Fibroblast of skin of abdomen (primary cell): ENCODE measurements around the gene TADA3. TPM values are rescaled to one million over a fixed set of nuclear protein-coding genes. Genes with fewer than 3 reads are reported as not detected.

ENCODE experiments used
- DNase-seq: peaks from one replicate; pipeline ENCODE4 v3.0.0-alpha.2; 2013
- polyA plus RNA-seq, 2 experiments: library from polyadenylated mRNA; unstranded; fragments of 120-200 nt; gene quantifications; one replicate each; pipeline ENCODE4 v1.2.1, GENCODE V29; 2013; ENCODE audit not compliant: insufficient read length in 2 of 2

Gene TADA3, protein sequence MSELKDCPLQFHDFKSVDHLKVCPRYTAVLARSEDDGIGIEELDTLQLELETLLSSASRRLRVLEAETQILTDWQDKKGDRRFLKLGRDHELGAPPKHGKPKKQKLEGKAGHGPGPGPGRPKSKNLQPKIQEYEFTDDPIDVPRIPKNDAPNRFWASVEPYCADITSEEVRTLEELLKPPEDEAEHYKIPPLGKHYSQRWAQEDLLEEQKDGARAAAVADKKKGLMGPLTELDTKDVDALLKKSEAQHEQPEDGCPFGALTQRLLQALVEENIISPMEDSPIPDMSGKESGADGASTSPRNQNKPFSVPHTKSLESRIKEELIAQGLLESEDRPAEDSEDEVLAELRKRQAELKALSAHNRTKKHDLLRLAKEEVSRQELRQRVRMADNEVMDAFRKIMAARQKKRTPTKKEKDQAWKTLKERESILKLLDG
- polyA plus RNA-seq (2013, experiment 1 of 2; ENCODE audit: insufficient read length), result 116 TPM
- 119 TPM for polyA plus RNA-seq (2013, experiment 2 of 2; ENCODE audit: insufficient read length)

DNA sequence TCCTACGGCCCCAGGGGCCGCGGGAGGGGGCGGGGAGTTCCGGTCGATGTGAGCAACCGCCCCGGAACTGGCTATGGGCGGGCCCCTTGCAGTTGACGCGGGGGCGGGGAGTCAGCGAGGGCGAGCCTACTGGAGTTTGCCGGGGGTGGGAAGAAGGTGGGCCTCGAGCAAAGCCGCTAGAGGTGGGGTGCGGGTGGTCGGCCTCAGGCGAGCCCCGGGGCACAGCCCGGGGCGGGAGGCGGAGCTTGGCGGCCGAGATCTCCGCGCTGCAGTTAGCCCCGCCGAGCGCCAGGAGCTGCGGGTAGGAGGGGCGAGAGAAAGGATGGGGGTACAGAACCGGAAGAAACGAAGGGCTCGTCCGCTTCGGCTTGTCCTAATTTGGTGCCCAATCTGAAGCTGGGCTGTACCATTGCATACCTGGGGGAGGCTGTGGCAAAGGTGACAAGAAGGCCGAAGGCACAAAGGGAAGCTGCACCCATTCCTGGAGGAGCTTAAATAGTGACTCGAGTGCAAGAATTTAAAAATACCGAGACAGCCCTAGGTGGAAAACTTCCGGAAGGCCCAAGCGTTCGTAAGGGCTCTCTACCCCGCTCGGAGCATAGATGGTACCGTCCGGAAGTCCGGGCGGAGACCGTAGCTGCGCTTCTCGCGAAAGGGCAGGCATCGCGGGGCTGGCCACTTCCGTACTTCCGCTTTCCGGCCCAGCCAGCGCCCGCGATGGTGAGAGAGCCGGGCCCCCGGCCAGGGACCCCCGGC lies at the start of gene TADA3, which contains the start of gene ARPC4:
TADA3 (minus strand) TSS at position 69 of the 756 bp plus-strand sequence. CDS start 1,007 bp downstream, outside the sequence.
ARPC4 (plus strand) TSS at position 678 of the 756 bp plus-strand sequence; CDS start at position 718, 40 bp downstream.
- DNase-seq, result peak; percentile 97

DNA sequence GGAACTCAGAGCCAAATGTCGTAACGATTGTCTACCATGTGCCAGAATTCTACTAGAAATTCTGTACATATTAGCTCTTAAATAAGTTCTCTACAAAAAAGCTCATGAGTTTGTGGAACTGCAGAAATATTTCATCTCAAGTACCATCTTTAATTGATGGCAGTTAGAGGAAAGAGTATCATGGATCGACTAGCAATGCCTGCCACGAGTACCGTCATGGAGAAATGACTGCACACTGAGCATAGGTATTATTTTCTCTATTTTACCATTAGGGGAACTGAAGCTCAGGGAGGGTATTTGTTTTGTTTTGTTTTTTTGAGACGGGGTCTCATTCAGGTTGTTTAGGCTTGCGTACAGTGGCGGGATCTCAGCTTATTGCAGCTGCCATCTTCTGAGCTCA lies 48.7 kb upstream of the TADA3 start:
- no peak for DNase-seq

DNA sequence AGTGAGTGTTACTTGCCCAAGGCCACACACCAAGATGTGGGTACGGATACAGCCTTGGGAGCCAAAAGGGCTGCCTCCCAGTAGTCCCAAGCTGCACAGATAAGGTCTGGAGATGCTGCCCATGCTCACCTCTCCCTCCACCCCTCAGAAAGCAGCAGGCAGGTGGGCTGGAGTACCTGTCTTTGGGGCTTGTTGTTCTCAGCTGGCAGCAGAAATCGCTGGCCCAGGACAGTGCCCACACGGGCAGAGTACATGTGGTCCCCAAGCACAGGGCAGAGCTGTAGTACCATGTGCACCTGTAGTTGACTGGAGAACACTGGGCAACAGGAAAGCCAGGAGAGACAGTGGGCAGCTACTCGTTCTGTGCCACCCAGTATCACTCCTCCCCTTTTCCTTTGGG lies 46.6 kb upstream of the TADA3 start:
- no peak for DNase-seq

DNA sequence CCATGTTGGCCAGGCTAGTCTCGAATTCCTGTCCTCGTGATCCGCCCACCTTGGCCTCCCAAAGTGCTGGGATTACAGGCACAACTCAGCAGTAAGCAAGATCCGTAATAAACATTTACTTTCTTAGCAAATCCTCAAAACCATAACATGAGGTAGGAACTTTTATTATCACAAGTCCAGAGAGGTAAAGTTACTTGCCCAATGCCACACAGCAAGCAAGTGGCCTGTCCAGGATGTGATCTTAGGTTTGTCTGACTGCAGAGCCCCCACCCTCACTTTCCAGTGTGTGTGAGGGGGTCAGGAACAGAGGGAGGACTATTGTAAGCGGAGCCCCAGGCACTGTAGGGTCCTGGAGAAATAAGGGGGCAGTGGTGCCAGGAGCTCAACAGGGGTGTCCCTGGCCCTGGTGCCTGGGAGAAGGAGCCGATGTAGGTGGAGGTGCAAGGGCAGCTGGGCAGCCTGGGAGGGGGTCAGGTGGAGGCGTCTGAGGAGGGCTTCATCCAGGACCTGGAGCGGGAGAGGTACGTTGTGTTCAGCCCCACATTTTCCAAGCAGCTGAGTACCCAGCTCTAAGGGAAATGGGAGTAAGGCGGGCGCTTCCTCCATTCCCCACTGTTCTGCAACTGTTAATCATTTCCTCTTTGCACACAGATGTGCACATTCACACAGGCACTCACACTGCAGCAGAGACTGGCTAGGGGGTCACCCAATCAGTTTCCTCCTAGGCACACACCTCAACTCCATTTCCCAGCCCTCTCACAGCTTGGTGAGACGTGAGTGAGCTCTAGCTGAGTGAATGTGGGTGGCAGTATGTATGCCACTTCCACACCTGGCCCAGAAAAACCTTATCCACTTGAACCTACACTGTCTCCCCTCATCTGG lies 45.7 kb upstream of the TADA3 start:
- no peak for DNase-seq

DNA sequence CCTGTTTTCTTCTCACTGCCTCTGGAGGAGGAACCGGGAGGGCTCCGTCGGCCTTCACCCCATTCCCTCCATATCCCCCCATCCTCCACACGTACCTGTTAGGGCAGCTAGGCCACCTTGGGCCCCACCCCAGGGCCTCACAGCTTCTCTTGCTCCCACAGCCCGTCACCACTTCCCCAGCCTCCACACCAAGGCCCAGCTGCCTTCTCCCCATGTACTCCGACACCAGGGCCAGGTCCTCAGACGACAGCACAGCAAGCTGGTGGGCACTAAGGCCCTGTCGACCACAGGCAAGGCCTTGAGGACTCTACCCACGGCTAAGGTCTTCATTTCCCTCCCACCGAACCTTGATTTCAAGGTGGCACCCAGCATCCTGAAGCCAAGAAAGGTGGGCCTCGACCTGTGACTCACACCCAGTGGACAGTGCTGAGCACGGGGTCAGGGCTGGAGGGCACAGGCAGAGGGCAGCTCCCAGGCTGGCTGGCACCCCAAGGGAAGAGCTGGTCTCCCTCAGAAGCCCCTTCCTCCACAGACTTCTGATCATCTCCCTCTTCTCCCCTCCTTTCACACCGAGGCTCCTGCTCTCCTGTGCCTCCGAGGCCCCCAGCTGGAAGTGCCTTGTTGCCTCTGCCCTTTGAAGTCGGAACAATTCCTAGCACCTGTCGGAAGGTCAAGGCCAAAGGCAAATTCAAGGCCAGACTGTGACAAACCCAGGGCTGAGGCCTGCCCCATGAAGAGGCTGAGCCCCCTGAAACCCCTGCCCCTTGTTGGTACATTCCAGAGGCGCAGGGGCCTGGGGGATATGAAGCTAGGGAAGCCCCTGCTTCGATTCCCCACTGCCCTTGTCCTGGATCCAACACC lies 42.5 kb upstream of the TADA3 start:
- DNase-seq, result no peak

DNA sequence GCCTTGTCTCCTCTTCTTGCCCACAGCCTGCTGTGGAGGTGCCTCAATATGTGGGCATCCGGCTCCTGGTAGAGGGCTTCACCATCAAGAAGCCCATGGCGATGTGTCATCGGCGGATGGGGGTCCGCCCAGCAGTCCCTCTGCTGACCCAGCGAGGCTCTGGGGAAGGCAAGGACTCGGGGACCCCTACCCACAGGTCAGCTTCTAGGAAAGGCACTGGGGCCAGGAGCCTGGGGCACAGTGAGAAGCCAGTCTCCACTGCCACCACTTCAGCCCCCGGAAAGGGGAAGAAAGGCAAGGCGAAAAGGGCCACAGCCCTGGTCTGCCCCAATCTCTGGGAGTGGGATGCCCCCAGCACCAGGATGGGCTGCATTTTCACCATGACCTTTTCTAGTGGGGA lies 40.8 kb upstream of the TADA3 start:
- DNase-seq, result no peak

DNA sequence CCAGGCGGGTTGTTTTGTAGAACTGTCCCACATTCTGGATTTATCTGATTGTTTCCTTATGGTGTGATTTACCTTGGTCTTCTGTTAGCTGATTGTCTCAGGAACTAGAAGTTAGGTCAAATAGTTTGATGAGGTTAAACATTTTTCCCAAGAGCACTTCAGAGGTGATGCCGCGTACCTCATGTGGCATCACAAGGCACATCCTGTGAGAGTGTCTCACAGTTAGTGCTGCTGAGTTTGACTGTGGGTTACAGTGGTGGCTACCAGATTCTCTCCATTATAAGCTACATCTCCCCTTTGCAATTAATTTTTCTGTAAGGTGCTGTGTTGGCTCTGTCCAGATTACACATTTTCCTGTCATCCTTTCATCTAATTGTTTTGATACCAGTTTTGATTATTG lies 39.0 kb upstream of the TADA3 start:
- no peak for DNase-seq

DNA sequence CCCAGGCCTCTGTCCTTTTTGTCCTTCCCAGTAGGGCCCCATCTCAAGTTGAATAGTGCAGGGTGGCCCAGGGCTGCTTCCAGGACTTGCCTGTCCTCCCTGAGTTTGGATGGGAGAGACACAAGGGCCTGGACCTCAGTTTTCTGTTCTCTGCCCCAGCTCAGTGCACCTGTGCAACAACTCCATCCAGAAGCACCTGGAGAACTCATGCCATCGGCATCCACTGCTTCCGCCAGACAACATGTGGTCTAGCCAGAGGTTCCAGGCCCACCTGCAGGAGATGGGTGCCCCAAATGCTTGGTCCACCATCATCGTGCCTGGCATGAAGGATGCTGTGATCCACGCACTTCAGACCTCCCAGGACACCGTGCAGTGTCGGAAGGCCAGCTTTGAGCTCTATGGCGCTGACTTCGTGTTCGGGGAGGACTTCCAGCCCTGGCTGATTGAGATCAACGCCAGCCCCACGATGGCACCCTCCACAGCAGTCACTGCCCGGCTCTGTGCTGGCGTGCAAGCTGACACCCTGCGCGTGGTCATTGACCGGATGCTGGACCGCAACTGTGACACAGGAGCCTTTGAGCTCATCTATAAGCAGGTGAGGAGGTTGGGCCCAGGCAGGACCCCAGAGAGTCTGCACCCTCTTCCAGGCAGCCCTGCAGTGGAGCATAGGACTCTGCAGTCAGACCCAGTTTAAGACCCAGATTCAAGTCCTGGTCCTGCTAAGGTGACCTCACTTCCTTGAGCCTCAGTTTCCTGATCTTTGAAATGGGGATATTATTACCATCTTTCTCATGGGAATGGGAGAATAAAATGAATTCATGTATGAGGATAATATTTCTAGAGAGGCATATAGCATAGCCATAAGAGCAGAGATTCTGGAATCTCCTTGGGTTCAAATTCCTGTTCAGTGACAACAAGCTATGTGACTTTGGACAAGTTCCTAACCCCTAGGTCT lies 36.8 kb upstream of the TADA3 start:
- DNase-seq, result no peak

DNA sequence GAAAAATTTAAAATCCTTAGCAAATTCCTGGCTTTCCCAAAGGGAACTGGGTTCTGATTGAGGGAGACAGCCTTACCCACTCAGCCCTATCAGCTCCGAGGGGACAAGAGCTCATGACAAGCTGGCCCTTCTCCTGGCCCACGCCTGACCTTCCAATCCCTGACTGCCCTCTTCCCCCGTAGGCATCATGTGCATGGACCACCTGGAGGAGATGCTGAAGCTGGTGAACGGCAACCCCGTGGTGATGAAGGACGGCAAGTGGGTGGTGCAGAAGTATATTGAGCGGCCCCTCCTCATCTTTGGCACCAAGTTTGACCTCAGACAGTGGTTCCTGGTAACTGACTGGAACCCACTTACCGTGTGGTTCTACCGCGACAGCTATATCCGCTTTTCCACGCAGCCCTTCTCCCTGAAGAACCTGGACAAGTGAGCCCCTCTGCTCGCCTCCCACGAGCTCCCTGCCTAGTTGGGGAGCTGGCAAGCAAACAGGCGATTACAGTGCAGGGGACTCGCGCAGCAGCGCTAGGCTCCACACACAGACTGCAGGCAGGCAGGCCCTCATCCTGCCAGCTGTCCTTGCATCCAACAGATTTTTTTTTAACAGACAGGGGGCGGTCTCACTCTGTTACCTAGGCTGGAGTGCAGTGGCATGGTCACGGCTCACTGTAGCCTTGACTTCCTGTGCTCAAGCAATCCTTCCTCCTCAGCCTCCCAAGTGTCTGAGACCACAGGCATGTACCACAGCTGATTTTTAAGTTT lies 34.7 kb upstream of the TADA3 start:
- peak; percentile 13 for DNase-seq

DNA sequence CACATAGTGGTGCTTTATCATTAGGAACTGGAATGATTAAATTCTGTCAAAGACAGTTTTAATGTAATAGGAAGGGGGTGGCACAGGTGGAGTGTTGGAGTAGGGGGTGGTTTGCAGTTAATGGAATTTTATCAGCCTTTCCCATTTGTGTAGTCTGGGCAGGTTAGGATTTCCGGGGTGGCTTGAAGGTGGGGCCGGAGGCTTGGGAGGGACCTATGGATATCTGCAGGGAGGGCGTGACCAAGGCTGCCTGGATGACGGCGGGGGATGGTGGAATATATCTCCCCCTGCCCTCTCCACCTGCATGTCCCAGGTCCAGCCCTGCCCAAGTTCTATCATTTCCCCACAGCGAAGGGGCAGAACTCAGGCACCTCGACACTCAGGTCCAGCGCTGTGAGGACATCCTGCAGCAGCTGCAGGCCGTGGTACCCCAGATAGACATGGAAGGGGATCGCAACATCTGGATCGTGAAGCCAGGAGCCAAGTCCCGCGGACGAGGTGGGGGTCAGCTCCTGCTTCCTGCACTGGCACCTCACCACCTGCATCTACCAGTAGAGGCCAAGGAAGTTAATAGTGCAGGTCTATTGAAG lies 33.3 kb upstream of the TADA3 start:
- no peak for DNase-seq

DNA sequence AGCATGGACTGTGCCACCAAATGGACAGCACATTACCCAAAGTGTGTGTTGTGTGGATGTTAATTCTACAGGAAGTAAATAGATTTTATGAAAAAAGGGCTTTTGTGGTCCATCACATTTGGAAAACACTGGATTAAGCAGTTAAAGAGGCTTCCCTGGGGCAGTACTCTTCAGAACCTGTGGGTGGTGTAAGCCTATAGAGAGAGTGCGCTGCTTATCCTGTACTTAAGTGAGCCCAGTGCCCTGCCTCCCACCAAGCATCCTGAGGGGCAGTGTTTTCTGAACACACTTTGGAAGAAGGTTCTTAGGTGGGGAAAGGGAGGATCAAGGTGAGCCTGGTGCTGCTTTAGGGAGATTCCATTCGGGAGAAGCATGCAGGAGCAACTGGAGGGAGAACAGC lies 28.7 kb upstream of the TADA3 start:
- no peak for DNase-seq

DNA sequence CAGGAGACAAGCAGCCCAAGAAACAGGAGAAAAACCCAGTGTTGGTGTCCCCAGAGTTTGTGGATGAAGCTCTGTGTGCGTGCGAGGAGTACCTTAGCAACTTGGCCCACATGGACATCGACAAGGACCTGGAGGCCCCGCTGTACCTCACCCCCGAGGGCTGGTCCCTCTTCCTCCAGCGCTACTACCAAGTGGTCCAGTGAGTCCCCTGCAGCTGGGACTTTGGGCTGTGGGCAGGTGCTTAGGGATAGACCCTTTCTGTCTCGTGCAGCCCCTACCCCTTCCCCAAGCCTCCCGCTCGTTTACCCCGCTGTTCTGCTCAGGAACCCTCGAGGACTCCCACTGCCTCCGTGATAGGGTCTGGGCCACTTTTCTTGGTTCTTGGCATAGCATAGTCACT lies 28.3 kb upstream of the TADA3 start:
- no peak for DNase-seq

DNA sequence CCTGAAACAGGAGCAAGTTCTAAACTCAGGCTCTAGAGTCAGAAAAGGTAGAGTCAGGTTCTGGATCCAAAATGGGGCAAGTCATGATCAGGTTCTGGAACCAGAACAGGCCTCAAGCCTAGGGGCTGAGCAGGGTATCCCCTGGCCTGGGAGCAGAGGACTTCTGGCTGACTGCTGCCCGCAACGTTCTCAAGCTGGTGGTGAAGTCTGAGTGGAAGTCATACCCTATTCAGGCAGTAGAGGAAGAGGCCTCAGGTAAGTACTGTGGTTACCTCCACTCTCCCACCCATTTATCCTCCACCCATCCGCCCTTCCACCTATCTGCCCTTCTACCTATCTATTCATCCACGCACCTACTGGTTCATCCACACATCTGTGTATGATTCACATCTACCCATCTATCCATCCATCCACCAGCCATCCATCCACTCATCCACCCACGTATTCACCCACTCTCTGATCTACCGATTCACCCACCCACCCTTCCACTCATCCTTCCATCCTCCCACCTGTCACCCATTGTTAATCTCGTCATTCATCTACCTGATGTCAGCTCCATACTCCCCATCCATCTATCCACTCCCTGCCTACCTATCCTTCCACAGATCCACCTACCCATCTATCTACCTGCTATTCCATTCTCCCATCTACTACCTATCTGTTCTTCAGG lies 26.5 kb upstream of the TADA3 start:
- no peak for DNase-seq

DNA sequence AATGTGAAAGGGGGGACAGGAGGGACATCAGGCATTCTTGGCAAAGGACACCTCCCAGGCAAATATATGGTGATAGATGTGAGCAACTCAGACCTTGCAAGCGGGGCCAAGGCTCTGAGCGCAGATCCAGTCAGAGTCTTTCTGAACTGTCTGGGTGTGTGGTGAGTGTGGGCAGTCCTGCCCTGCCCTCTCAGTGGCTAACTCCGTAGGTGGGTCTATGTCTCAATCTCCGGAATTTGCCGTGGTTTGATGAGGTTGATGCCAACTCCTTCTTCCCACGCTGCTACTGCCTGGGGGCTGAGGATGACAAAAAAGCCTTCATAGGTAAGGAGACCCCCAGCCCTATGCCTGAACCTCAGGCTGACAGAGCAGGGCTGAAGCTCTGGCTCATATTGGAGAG lies 25.2 kb upstream of the TADA3 start:
- no peak for DNase-seq

DNA sequence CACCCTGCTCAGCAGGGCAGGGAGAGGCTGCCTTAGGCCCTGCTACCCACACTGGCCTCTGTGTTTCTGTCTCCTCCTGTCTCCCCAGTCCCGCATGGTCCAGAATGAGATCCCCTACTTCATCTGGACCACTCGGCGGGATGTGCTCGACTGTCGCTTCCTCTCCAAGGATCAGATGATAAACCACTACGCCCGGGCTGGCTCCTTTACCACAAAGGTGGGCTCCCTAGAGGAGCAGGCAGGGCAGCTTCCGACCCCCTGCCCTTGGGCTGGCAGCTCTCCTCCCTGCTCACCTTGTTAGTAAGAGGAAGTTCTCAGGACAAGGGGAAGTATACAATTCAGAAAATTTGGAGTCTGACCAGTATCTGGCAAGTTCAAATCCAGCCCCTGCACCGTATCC lies 23.7 kb upstream of the TADA3 start:
- DNase-seq, result no peak

DNA sequence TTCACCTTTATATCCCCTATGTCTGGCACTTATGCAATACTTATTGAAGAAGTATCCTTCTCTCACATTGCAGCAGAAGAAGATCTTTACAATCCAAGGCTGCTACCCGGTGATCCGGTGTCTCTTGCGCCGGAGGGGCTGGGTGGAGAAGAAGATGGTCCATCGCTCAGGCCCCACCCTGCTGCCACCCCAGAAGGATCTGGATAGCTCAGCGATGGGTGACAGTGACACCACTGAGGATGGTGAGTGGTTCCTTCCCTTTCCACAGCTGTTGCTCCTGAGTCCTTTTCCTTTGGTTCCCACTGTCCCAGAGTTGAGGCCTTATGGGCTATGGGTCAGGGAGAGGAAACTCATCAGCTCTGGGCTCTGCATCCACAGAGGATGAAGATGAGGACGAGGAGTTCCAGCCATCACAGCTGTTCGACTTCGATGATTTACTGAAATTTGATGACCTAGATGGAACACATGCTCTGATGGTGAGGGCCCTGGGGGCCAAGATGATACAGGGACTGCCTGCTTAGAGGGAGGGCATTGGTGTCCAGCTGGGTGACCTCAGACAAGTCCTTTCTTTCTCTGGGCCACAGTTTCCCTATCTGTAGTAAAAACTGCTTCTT lies 20.7 kb upstream of the TADA3 start:
- no peak for DNase-seq

DNA sequence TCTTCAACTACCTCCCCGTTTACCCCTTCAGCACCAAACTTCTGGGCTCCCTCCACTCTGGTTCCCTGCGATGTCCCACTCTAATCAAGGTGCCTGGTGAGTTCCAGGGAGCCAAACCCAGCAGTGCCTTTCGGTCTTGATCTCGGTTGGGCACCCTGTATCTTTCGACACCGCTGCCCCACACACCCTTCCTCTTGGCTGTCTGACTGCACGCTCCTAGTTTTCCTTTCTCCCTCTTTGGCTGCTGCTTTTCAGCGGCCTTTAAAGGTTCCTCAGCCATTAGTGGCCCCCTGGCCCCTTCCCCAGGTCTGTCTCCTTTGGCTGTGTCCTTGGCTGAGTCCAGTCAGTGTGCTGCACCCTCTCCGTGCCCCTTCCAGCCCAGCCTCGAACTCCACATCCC lies 18.6 kb upstream of the TADA3 start:
- no peak for DNase-seq

DNA sequence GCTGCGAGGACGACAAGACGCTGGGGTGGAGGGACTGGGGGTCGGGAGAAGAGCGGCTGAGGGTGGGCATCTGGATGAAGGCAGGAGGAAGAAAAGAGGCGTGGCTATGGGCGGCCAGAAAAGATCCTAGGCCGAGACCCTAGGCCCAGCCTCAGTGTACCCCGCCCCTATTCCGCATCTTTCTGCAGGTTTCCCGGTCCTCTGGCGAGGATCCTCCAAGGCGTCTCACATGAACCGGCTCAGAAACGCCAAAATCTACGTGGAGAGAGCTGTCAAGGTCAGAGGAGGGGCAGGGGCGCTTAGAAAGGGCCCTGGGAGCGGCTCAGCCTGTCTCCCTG lies 18.1 kb upstream of the TADA3 start:
- no peak for DNase-seq
